Measurements from ENCODE around the gene CEMIP. TPM values are rescaled to one million over a fixed set of nuclear protein-coding genes. Genes with fewer than 3 reads are reported as not detected.

The CEMIP gene
- polyA plus RNA-seq, 2 of the 4 experiments (the other 2 are of a cell fraction), result 0.54 to 0.84 TPM

GRCh38 chr15:80906159-80906766 lies 127.1 kb downstream of the CEMIP start (continued):
- no peak for TF ChIP-seq E2F6 (IDR thresholded peaks at IDR 0.05; ENCODE audit: borderline replicate concordance, low read depth)
- no peak for TF ChIP-seq RAD21 (conservative IDR thresholded peaks at IDR 0.05 in 1 of 2, IDR thresholded peaks at IDR 0.05 in 1 of 2)
- no peak for TF ChIP-seq REST (IDR thresholded peaks at IDR 0.05)
- TF ChIP-seq, protein P1, sequence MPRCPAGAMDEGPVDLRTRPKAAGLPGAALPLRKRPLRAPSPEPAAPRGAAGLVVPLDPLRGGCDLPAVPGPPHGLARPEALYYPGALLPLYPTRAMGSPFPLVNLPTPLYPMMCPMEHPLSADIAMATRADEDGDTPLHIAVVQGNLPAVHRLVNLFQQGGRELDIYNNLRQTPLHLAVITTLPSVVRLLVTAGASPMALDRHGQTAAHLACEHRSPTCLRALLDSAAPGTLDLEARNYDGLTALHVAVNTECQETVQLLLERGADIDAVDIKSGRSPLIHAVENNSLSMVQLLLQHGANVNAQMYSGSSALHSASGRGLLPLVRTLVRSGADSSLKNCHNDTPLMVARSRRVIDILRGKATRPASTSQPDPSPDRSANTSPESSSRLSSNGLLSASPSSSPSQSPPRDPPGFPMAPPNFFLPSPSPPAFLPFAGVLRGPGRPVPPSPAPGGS (IDR thresholded peaks at IDR 0.05), result no peak
- TF ChIP-seq HEYL (CRISPR knock-in tag; IDR thresholded peaks at IDR 0.05), result no peak
- no peak for TF ChIP-seq POLR2A (IDR thresholded peaks at IDR 0.05; ENCODE audit: low read length)
- TF ChIP-seq HOXA7 (CRISPR knock-in tag; IDR thresholded peaks at IDR 0.05), result no peak

DNA sequence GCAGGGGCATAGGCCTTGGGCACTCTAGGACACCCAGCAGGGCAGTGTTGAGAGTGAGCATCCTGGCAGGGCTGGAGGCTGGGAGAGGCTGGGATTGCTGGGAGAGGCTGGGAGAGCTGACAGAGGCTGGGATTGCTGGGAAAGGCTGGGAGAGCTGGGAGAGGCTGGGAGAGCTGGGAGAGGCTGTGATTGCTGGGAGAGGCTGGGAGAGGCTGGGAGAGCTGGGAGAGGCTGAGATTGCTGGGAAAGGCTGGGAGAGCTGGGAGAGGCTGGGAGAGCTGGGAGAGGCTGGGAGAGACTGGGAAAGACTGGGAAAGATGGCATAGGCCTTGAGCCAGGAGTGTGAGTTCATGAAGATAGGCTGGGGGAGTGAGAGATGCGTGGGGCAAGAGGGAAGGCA lies 132.7 kb downstream of the CEMIP start:
- CTCF ChIA-PET, result interaction anchor here (1.2 to 3.2 kb wide), 4 partner anchors 13 to 58 kb away, joined by 3 to 17 read pairs (median 4); no protein-coding TSS in a partner anchor
- 84% methylated on average over 1 of the region's 1 CpG for WGBS (ENCODE audit: missing lambda C conversion rate)
- ATAC-seq (no peak; a peak in 2 of 6 replicates), DNase-seq (ENCODE audit: low read depth in 1 of 2, low spot score in 1 of 2) (no peak), FAIRE-seq (no peak)
- Histone ChIP-seq H3K9me3 (peaks cover 11% of the 10 kb centered on the region; the same call in 1 of the 3 replicates), H3K4me3 (no peak overlapping the region), H3K4me1 (no peaks in the 10 kb centered on the region), H3K4me2 (no peak overlapping the region), H3K27ac (no peak overlapping the region)
- TF ChIP-seq CBX2 (IDR thresholded peaks at IDR 0.05; ENCODE audit: borderline replicate concordance, low read depth), result no peak
- TF ChIP-seq SMC3 (IDR thresholded peaks at IDR 0.05), result no peak
- POLR2A ChIA-PET, result no interaction called here

- H3K27ac ChIP-seq, result no peak overlapping the region
- no peaks in the 10 kb centered on the region for H3K4me1 ChIP-seq
- no peak overlapping the region for H3K4me3 ChIP-seq
- ChIA-PET POLR2A (no interaction called here), CTCF (interaction anchor here (0.6 to 3.2 kb wide), 5 partner anchors 12 to 457 kb away, joined by 3 to 17 read pairs (median 3); no protein-coding TSS in a partner anchor)
- FAIRE-seq (no peak), DNase-seq (ENCODE audit: low read depth in 1 of 2, low spot score in 1 of 2) (no peak), ATAC-seq (no peak)
- H3K4me2 ChIP-seq, result no peak overlapping the region
- TF ChIP-seq MAFK (IDR thresholded peaks at IDR 0.05; ENCODE audit: partially characterized antibody) (peak; percentile 63), KDM5A (IDR thresholded peaks at IDR 0.05) (no peak)
- peaks cover 11% of the 10 kb centered on the region; the same call in 1 of the 3 replicates for H3K9me3 ChIP-seq
- 71% methylated on average over 6 of the region's 6 CpGs for WGBS (ENCODE audit: missing lambda C conversion rate)
These were observed 133.5 kb downstream of the CEMIP start for GRCh38 chr15:80912673-80913072.

GRCh38 chr15:80913541-80913940 lies 134.4 kb downstream of the CEMIP start:
- CTCF ChIA-PET, result interaction anchor here (1.1 to 3.2 kb wide), 2 partner anchors 56 to 131 kb away, joined by 3 to 17 read pairs; no protein-coding TSS in a partner anchor
- FAIRE-seq, result no peak
- no peak overlapping the region for H3K4me2 ChIP-seq
- no peak for TF ChIP-seq ELK1 (IDR thresholded peaks at IDR 0.05; ENCODE audit: low read depth, low read length)
- no peak for TF ChIP-seq RARB (CRISPR knock-in tag; IDR thresholded peaks at IDR 0.05)
- TF ChIP-seq, protein P2, sequence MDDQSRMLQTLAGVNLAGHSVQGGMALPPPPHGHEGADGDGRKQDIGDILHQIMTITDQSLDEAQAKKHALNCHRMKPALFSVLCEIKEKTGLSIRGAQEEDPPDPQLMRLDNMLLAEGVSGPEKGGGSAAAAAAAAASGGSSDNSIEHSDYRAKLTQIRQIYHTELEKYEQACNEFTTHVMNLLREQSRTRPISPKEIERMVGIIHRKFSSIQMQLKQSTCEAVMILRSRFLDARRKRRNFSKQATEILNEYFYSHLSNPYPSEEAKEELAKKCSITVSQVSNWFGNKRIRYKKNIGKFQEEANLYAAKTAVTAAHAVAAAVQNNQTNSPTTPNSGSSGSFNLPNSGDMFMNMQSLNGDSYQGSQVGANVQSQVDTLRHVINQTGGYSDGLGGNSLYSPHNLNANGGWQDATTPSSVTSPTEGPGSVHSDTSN (IDR thresholded peaks at IDR 0.05), result no peak
- no peak for TF ChIP-seq RFX5 (IDR thresholded peaks at IDR 0.05)
- TF ChIP-seq CEBPB (IDR thresholded peaks at IDR 0.05), result no peak
- TF ChIP-seq EHF (CRISPR knock-in tag; IDR thresholded peaks at IDR 0.05), result no peak
- TF ChIP-seq POLR2A (IDR thresholded peaks at IDR 0.05; ENCODE audit: low read length), result no peak
- no peak for TF ChIP-seq ZC3H11A (IDR thresholded peaks at IDR 0.05)
- TF ChIP-seq, protein P1 (IDR thresholded peaks at IDR 0.05), result no peak
- no peak for TF ChIP-seq HOXA7 (CRISPR knock-in tag; IDR thresholded peaks at IDR 0.05)
- TF ChIP-seq TP53 (CRISPR knock-in tag; IDR thresholded peaks at IDR 0.05), result no peak
- no peak for TF ChIP-seq MAZ (IDR thresholded peaks at IDR 0.05; ENCODE audit: borderline replicate concordance, low read depth, low read length)

More at GRCh38 chr15:80913541-80913940, 134.4 kb downstream of the CEMIP start:
- peaks cover 11% of the 10 kb centered on the region; the same call in 1 of the 3 replicates for H3K9me3 ChIP-seq
- H3K4me3 ChIP-seq, result no peak overlapping the region
- 78% methylated on average over 5 of the region's 5 CpGs for WGBS (ENCODE audit: missing lambda C conversion rate)
- no peaks in the 10 kb centered on the region for H3K4me1 ChIP-seq
- DNase-seq (ENCODE audit: low read depth in 1 of 2, low spot score in 1 of 2), result no peak
- no peak for ATAC-seq
- H3K27ac ChIP-seq, result no peak overlapping the region
- POLR2A ChIA-PET, result no interaction called here
